H7 (cell line): ENCODE data around the gene SEC16B. TPM values are rescaled to one million over a fixed set of nuclear protein-coding genes. Genes with fewer than 3 reads are reported as not detected.

ENCODE experiments used
- DNase-seq: peaks from one replicate; pipeline ENCODE4 v3.0.0; 2012
- H3K27me3 ChIP-seq: 2 replicates; pipeline ENCODE4 v1.6.0; 2011; ENCODE audit warnings: mild to moderate bottlenecking, low read length; ENCODE audit not compliant: control insufficient read depth, insufficient read depth
- H3K36me3 ChIP-seq: replicated peaks from 2 replicates; pipeline ENCODE4 v1.5.1; 2011; ENCODE audit warnings: low read length; ENCODE audit not compliant: control insufficient read depth, insufficient read depth
- H3K4me3 ChIP-seq: 2 replicates; pipeline ENCODE4 v1.5.1; 2011; ENCODE audit warnings: low read depth, mild to moderate bottlenecking, control low read depth, low read length, moderate library complexity; ENCODE audit not compliant: insufficient read depth
- total RNA-seq: library from RNA; depleted of rRNA; stranded (reverse); fragments of >200 nt; shearing (Covaris generic); gene quantifications from 2 replicates; pipeline ENCODE4 v1.2.3, GENCODE V29; 2014; rRNA removed

SEC16B gene
- total RNA-seq, 1 experiment from 2014 or later = 0.87 TPM

DNA sequence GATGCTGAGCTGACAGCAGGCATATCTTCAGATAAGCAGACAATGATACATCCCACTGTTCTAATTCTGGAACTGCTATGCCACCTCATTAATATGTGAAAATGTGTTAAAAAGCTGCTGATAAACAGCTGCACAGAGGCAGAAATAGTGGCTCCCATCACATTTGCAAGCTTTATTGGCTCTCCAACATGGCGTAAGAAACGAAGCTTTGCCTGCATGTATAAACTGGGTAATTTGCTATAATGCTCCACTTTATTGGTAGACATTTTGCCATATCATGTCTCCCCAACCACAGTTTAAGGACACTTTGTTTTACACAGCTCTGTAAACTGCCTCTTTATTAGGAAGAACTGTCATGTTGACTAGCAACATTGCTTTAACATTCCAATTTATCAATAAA is 49.8 kb downstream of the SEC16B start:
- DNase-seq = no peak
- H3K4me3 ChIP-seq = no peak overlapping the region
- H3K27me3 ChIP-seq = no peaks in the 10 kb centered on the region
- H3K36me3 ChIP-seq = no peaks in the 10 kb centered on the region

DNA sequence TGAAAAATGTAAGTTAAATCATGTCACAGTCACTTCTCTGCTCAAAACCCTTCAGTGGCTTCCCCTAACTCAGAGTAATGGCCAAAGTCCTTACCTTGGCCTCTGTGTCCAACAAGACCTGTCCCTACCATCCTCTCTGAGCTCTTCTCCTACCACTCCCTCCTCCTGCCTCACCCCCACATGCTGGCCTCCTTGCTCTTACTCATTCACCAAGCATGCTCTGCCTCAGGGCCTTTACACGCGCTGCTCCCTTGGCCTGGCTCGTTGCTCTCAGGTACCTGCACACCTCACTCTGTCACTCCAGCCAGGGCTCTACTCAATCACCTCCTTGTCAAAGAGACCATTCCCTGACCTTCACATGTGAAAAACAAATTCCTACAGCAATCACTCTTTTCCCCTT is 54.2 kb downstream of the SEC16B start:
- no peaks in the 10 kb centered on the region for H3K36me3 ChIP-seq
- no peak for DNase-seq
- H3K4me3 ChIP-seq = no peak overlapping the region
- H3K27me3 ChIP-seq = no peaks in the 10 kb centered on the region; the same call in 1 of the 2 replicates

- Histone ChIP-seq H3K36me3 (no peaks in the 10 kb centered on the region), H3K4me3 (no peak overlapping the region), H3K27me3 (no peaks in the 10 kb centered on the region; the same call in 1 of the 2 replicates)
- DNase-seq = no peak
These were observed 55.3 kb downstream of the SEC16B start for GRCh38 chr1:177914603-177915002.

- no peaks in the 10 kb centered on the region; the same call in 1 of the 2 replicates for H3K27me3 ChIP-seq
- H3K4me3 ChIP-seq = no peak overlapping the region
- H3K36me3 ChIP-seq = no peaks in the 10 kb centered on the region
- DNase-seq = peak; percentile 28
These were observed 55.9 kb downstream of the SEC16B start for GRCh38 chr1:177913762-177914540.

DNA sequence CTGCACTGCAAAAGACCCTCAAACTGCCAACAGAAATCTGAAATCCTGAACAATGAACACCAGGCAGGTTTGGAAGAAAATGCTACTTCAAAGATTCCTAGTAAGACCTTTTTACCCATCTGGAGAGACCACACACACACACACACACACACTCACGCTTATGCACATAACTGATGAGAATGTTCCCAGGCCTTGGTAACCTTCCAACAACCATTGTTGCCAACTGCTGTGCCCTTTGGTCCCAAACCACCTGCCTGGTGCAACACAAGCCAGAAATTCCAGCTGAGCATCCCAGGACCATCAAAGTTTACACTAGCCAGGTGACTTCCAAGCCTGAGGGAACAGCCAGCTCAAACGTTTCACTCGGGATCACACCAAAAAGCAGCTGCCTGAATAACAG is 56.9 kb downstream of the SEC16B start:
- Histone ChIP-seq H3K27me3 (no peaks in the 10 kb centered on the region; the same call in 1 of the 2 replicates), H3K4me3 (no peak overlapping the region), H3K36me3 (no peaks in the 10 kb centered on the region)
- no peak for DNase-seq

DNA sequence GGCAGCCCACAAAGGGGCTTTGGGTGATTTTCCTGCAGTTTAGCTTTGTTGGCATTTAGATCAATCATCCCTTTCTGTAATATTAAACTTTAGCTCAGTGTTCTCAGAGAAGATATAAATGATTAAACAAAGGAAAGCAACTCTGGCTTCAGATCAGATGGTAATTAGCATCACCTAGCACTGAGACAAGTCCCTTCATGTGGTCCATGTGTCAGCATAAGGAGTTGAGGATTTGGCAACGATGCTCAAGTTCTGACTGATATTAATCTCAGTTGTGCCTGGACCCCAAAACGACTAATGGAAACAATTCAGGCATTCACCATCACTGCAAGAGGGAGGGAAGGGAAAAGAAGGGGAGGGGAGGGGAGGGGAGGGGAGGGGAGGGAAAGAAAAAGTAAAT is 60.4 kb downstream of the SEC16B start:
- no peak for DNase-seq

DNA sequence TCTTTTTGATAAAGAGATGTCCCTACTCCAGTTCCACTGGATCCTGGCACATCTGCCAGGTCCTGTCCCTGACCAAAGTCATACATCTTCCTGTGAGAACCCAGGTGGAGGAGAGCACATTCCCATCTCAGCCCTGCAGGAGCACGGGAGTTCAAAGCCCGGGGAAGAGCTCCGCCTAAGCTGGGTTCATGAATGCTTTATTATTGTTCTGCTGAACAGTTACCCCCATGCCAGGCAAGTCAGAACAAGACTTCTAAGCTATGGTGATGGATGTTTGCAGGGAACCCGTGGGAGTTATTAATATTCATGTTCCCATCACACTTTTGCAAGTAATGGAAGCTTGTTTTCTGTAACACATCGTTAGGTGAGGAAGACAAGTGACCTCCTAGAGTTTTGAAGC is 62.9 kb downstream of the SEC16B start:
- no peak overlapping the region for H3K4me3 ChIP-seq
- no peaks in the 10 kb centered on the region for H3K27me3 ChIP-seq
- H3K36me3 ChIP-seq = no peaks in the 10 kb centered on the region
- DNase-seq = no peak

More for the DNA sequence above, 60.4 kb downstream of the SEC16B start:
- Histone ChIP-seq H3K4me3 (no peak overlapping the region), H3K36me3 (no peaks in the 10 kb centered on the region), H3K27me3 (no peaks in the 10 kb centered on the region; the same call in 1 of the 2 replicates)

- DNase-seq = no peak
- no peaks in the 10 kb centered on the region for H3K27me3 ChIP-seq
- H3K4me3 ChIP-seq = no peak overlapping the region
- H3K36me3 ChIP-seq = no peaks in the 10 kb centered on the region
These were observed 64.2 kb downstream of the SEC16B start for GRCh38 chr1:177905686-177906085.

GRCh38 chr1:177902266-177902665 is 67.6 kb downstream of the SEC16B start:
- no peaks in the 10 kb centered on the region for H3K27me3 ChIP-seq
- no peak for DNase-seq
- no peaks in the 10 kb centered on the region for H3K36me3 ChIP-seq
- H3K4me3 ChIP-seq = no peak overlapping the region

- H3K27me3 ChIP-seq = no peaks in the 10 kb centered on the region
- no peak overlapping the region for H3K4me3 ChIP-seq
- no peaks in the 10 kb centered on the region for H3K36me3 ChIP-seq
- no peak for DNase-seq
These were observed 71.7 kb downstream of the SEC16B start for GRCh38 chr1:177897998-177898654.

- no peak overlapping the region for H3K4me3 ChIP-seq
- no peaks in the 10 kb centered on the region for H3K36me3 ChIP-seq
- H3K27me3 ChIP-seq = no peaks in the 10 kb centered on the region
- no peak for DNase-seq
These were observed 72.4 kb downstream of the SEC16B start for GRCh38 chr1:177897281-177897997.

Other genes with a start within 250 kb of the SEC16B start
- 25.7 and 33.3 TPM in 2 replicates for gene RASAL2, start 124.0 kb upstream of the SEC16B start, total RNA-seq